Epithelial cell of esophagus (primary cell): Measurements from ENCODE around the gene COX7A2L.
"Not testable (repeated sequence)": the region's sequence is repeated elsewhere in the genome, so short reads cannot be mapped to it uniquely, and the experiment has no call there.

ENCODE experiments used
- DNase-seq: peaks from one replicate; pipeline ENCODE4 v3.0.0; 2010; ENCODE audit warnings: low read depth
- H3K4me3 ChIP-seq: 2 replicates; pipeline ENCODE4 v1.5.1; 2011; ENCODE audit warnings: mild to moderate bottlenecking, low read length, control low read depth
- TF ChIP-seq, protein P1 (sequence below): IDR thresholded peaks from 2 replicates; pipeline ENCODE4 v1.5.1; 2011; ENCODE audit warnings: low read depth, mild to moderate bottlenecking, low read length, control low read depth, inconsistent platforms; ENCODE audit not compliant: insufficient read depth; ENCODE audit errors: missing control alignments

The COX7A2L gene

DNA sequence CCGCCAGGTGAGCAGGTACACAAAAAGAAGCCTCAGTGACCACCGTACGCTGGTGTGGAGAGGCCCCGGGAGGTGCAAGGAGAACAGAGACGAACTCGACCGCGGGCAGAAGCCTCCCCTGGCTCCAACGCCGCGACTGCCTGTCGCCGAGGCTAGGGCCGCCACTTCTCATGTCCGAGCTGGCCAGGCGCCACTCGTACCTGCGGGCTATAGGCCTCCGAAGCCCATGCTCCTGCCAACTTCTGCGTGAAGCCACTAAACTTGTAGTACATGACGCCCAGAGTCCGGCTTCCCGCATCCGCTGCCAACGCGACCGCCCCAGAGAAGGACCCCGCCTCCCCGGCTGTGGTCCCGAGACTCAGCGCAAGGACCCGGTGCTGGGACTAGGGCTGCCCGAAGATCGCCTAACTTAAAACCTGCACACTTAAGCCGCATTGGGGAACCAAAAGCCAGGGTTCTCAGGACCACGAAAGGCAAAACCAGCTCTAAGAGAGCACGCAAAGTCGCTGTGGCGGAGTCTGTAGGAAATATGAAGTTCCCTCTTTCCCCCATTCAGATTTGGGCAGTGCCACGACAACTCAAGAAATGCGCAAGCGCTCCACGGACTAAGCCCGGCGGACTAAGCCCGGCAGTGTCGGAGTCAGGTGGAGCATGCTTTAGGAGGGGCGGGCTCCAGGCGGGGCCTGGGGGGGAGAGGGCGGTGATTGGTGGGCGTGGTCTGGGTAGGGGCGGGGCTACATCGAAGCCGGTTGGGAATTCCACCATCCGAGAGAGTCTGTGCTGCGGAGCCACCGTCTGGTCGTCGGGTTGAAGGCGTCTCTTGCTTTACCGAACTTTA, at the start of gene COX7A2L:
COX7A2L (minus strand) TSS at position 328 of the 838 bp plus-strand sequence; CDS start at position 272, 56 bp downstream.
- TF ChIP-seq, protein P1, sequence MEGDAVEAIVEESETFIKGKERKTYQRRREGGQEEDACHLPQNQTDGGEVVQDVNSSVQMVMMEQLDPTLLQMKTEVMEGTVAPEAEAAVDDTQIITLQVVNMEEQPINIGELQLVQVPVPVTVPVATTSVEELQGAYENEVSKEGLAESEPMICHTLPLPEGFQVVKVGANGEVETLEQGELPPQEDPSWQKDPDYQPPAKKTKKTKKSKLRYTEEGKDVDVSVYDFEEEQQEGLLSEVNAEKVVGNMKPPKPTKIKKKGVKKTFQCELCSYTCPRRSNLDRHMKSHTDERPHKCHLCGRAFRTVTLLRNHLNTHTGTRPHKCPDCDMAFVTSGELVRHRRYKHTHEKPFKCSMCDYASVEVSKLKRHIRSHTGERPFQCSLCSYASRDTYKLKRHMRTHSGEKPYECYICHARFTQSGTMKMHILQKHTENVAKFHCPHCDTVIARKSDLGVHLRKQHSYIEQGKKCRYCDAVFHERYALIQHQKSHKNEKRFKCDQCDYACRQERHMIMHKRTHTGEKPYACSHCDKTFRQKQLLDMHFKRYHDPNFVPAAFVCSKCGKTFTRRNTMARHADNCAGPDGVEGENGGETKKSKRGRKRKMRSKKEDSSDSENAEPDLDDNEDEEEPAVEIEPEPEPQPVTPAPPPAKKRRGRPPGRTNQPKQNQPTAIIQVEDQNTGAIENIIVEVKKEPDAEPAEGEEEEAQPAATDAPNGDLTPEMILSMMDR: peak; percentile 36
- peak; percentile 97 for DNase-seq
- H3K4me3 ChIP-seq: peak within 1 kb of the TSS; percentile 99

GRCh38 chr2:42408009-42408408, 47.0 kb upstream of the COX7A2L start:
- no peak overlapping the region for H3K4me3 ChIP-seq
- DNase-seq: no peak
- TF ChIP-seq, protein P1: no peak

- no peak for DNase-seq
- H3K4me3 ChIP-seq: no peak overlapping the region
- TF ChIP-seq, protein P1: no peak
Observed at GRCh38 chr2:42407476-42407875, 46.5 kb upstream of the COX7A2L start.

DNA sequence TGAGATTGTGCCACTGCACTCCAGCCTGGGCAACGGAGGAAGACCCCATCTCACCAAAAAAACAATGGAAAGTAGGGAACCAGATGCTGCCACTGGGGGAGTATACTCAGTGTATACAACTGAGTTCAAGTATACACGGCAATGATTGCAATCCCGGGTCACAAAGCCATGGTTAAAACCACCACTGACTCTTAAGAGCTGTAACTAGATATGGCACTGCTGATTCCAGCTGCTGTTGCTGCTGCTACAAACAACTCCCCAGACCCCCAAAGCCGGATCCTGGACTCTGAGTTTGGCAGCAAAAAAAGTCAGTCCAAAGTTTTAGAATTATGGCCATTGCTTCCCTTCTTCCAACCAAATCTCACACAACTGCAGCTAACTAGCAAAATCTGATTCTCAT, 43.7 kb upstream of the COX7A2L start:
- no peak overlapping the region for H3K4me3 ChIP-seq
- no peak for DNase-seq
- TF ChIP-seq, protein P1: no peak

DNA sequence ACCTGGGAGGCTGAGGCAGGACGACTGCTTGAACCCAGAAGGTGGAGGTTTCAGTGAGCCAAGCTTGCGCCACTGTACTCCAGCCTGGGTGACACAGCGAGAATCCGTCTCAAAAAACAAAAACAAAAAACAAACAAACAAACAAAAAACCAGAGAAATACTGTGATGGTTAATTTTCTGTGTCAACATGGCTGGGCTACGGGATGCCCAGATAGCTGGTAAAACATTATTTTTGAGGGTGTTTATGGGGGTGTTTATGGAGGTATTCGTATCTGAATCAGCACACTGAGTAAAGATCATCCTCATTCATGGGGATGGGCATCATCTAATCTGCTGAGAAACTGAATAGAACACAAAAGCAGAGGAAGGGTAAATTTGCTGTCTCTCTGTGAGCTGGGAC, 40.8 kb upstream of the COX7A2L start:
- TF ChIP-seq, protein P1: no peak
- DNase-seq: no peak

GRCh38 chr2:42398052-42398451, 37.0 kb upstream of the COX7A2L start:
- not testable (repeated sequence) for H3K4me3 ChIP-seq, DNase-seq

More for the DNA sequence above, 40.8 kb upstream of the COX7A2L start:
- H3K4me3 ChIP-seq: no peak overlapping the region

DNA sequence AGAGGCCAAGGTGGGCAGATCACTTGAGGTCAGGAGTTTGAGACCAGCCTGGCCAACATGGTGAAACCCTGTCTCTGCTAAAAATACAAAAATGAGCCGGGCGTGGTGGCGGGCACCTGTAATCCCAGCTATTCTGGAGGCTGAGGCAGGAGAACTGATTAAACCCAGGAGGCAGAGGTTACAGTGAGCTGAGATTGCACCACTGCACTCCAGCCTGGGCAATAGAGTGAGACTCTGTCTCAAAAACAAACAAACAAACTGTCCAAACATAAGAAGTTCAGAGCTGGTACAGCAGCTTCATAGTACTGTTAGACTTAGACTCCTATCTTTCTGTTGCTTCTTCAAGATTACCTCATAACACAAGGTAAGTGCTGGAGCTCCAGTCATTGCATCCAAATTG, 32.3 kb upstream of the COX7A2L start:
- not testable (repeated sequence) for H3K4me3 ChIP-seq, DNase-seq

- DNase-seq: no peak
- H3K4me3 ChIP-seq: no peak overlapping the region
- TF ChIP-seq, protein P1: no peak
Observed at GRCh38 chr2:42392191-42392590, 31.2 kb upstream of the COX7A2L start.
